GM23338 (cell line): ENCODE results near the gene CHCHD6. TPM values are rescaled to one million over a fixed set of nuclear protein-coding genes. Genes with fewer than 3 reads are reported as not detected.

Source experiments
- ATAC-seq: fragments of 200-7000 bp; cut with Tn5 transposase; 3 replicates; pipeline ENCODE4 v1.9.1; 2020
- DNase-seq: peaks from one replicate; pipeline ENCODE4 v3.0.0-alpha.2; 2015; ENCODE audit warnings: low spot score
- H2AFZ ChIP-seq: fragments of 200-600 bp; sonication (generic); 2 replicates; pipeline ENCODE4 v1.8.0; 2016; ENCODE audit warnings: antibody characterized with exemption, mild to moderate bottlenecking, moderate library complexity
- H3F3A ChIP-seq: fragments of 200-600 bp; sonication (generic); replicated peaks from 2 replicates; pipeline ENCODE4 v1.8.0; 2017; ENCODE audit warnings: antibody characterized with exemption, mixed run types, low read depth
- H3K27ac ChIP-seq: fragments of 200-600 bp; sonication (generic); 2 replicates; pipeline ENCODE4 v1.6.1; 2016; ENCODE audit warnings: low read depth
- H3K27me3 ChIP-seq: fragments of 200-600 bp; sonication (generic); 2 replicates; pipeline ENCODE4 v1.8.0; 2016; ENCODE audit warnings: mild to moderate bottlenecking, mixed run types, moderate library complexity; ENCODE audit not compliant: insufficient read depth
- H3K36me3 ChIP-seq: fragments of 200-600 bp; sonication (generic); 2 replicates; pipeline ENCODE4 v1.8.0; 2016; ENCODE audit warnings: mild to moderate bottlenecking; ENCODE audit not compliant: insufficient read depth
- H3K4me1 ChIP-seq: fragments of 200-600 bp; sonication (generic); 2 replicates; pipeline ENCODE4 v1.8.0; 2016; ENCODE audit warnings: mild to moderate bottlenecking, moderate library complexity; ENCODE audit not compliant: insufficient read depth
- H3K4me2 ChIP-seq: fragments of 200-600 bp; sonication (generic); 2 replicates; pipeline ENCODE4 v1.7.1; 2017; ENCODE audit warnings: mixed run types
- H3K4me3 ChIP-seq: fragments of 200-600 bp; sonication (generic); 2 replicates; pipeline ENCODE4 v1.6.1; 2016; ENCODE audit warnings: mixed run types
- H3K79me2 ChIP-seq: fragments of 200-600 bp; sonication (generic); replicated peaks from 2 replicates; pipeline ENCODE4 v1.8.0; 2017; ENCODE audit warnings: mild to moderate bottlenecking; ENCODE audit not compliant: insufficient read depth
- H3K9me2 ChIP-seq: fragments of 200-600 bp; sonication (generic); 2 replicates; pipeline ENCODE4 v1.8.0; 2017; ENCODE audit not compliant: insufficient read depth
- H4K20me1 ChIP-seq: fragments of 200-600 bp; sonication (generic); replicated peaks from 2 replicates; pipeline ENCODE4 v1.8.0; 2017; ENCODE audit warnings: mild to moderate bottlenecking; ENCODE audit not compliant: insufficient read depth
- H3K27ac Mint-ChIP-seq: 2 replicates; pipeline ENCODE4 v1.8.0; 2020; ENCODE audit warnings: inconsistent platforms, mild to moderate bottlenecking, moderate library complexity, mixed read lengths
- H3K27me3 Mint-ChIP-seq: 3 replicates; pipeline ENCODE4 v1.8.0; 2022; ENCODE audit warnings: low read depth, mild to moderate bottlenecking, moderate library complexity, mixed read lengths, inconsistent platforms; ENCODE audit not compliant: insufficient read depth, poor library complexity
- H3K36me3 Mint-ChIP-seq: 3 replicates; pipeline ENCODE4 v1.8.0; 2021; ENCODE audit warnings: low read depth, mild to moderate bottlenecking, inconsistent platforms, moderate library complexity, mixed read lengths
- H3K4me1 Mint-ChIP-seq: 3 replicates; pipeline ENCODE4 v1.8.0; 2020; ENCODE audit warnings: mild to moderate bottlenecking, inconsistent platforms, mixed read lengths
- H3K4me3 Mint-ChIP-seq: 3 replicates; pipeline ENCODE4 v1.8.0; 2021; ENCODE audit warnings: moderate library complexity, mild to moderate bottlenecking, inconsistent platforms, mixed read lengths
- H3K9me3 Mint-ChIP-seq: 3 replicates; pipeline ENCODE4 v1.8.0; 2020; ENCODE audit warnings: moderate library complexity, mild to moderate bottlenecking, inconsistent platforms, mixed read lengths
- CREB1 ChIP-seq: fragments of 250-450 bp; sonication (Bioruptor Pico); IDR thresholded peaks from 2 replicates; pipeline ENCODE4 v1.5.0; 2020; ENCODE audit warnings: low read depth, mild to moderate bottlenecking, moderate library complexity
- CTCF ChIP-seq, 2 experiments: fragments of 200-600 bp in 1 of 2; sonication (generic) in 1 of 2; conservative IDR thresholded peaks; 2 replicates each; pipeline versions ENCODE4 v1.5.1 to v1.6.1; 2016 to 2017; ENCODE audit warnings: antibody characterized with exemption in 2 of 2, low read depth in 2 of 2, mild to moderate bottlenecking in 2 of 2, moderate library complexity in 1 of 2
- EZH2phosphoT487 ChIP-seq: fragments of 200-600 bp; sonication (generic); IDR thresholded peaks from one replicate; pipeline ENCODE4 v1.8.1; 2018; ENCODE audit warnings: antibody characterized with exemption; ENCODE audit not compliant: unreplicated experiment
- JUNB ChIP-seq: IDR thresholded peaks from one replicate; pipeline ENCODE4 v1.6.1; 2016; ENCODE audit warnings: antibody characterized with exemption; ENCODE audit not compliant: unreplicated experiment
- NANOG ChIP-seq: IDR thresholded peaks from 2 replicates; pipeline ENCODE4 v1.6.1; 2016; ENCODE audit warnings: antibody characterized with exemption, borderline replicate concordance
- POLR2AphosphoS5 ChIP-seq: IDR thresholded peaks from 2 replicates; pipeline ENCODE4 v1.6.1; 2016; ENCODE audit warnings: antibody characterized with exemption, low read depth
- STAT1 ChIP-seq: IDR thresholded peaks from one replicate; pipeline ENCODE4 v1.6.1; 2016; ENCODE audit warnings: antibody characterized with exemption; ENCODE audit not compliant: unreplicated experiment
- ZNF114 ChIP-seq: fragments of 250-450 bp; sonication (Bioruptor Pico); IDR thresholded peaks from 2 replicates; pipeline ENCODE4 v1.5.0; 2020; ENCODE audit warnings: mild to moderate bottlenecking, moderate library complexity
- ZNF331 ChIP-seq: fragments of 250-450 bp; sonication (Bioruptor Pico); IDR thresholded peaks from 2 replicates; pipeline ENCODE4 v1.5.0; 2020; ENCODE audit warnings: low read depth, mild to moderate bottlenecking, moderate library complexity
- polyA plus RNA-seq: library from polyadenylated mRNA; unstranded; fragments of >200 nt; fragmentation: Nextera tagmentation; extraction: Ambion mirVana; gene quantifications from 2 replicates; pipeline ENCODE4 v1.2.1, GENCODE V29; 2016
- total RNA-seq: library from RNA; depleted of rRNA; stranded (reverse); fragments of >200 nt; shearing (Covaris generic); gene quantifications from 2 replicates; pipeline ENCODE4 v1.2.3, GENCODE V29; 2014
- TF ChIP-seq, protein P1 (sequence below): fragments of 250-450 bp; sonication (Bioruptor Pico); IDR thresholded peaks from 2 replicates; pipeline ENCODE4 v1.5.0; 2020; ENCODE audit warnings: mild to moderate bottlenecking, moderate library complexity

Gene CHCHD6
- total and polyA plus RNA-seq, 2 experiments from 2014 or later = 28.8 to 43.0 TPM

GRCh38 chr3:126976906-126977305 is 272.9 kb downstream of the CHCHD6 start:
- no peak for ATAC-seq
- no peaks in the 10 kb centered on the region for H3K9me2 ChIP-seq
- H3K9me3 Mint-ChIP-seq = peaks cover 12% of the 10 kb centered on the region
- H3K27ac ChIP-seq = no peak overlapping the region
- peaks cover 16% of the 10 kb centered on the region for H3K27me3 Mint-ChIP-seq
- no peak overlapping the region for H3K4me3 Mint-ChIP-seq
- H3K27ac Mint-ChIP-seq = no peak overlapping the region
- 0 out of 2 replicates have a peak, but pooled peaks cover 9% of the 10 kb centered on the region for H3K27me3 ChIP-seq
- H3K4me3 ChIP-seq = no peak overlapping the region
- no peaks in the 10 kb centered on the region for H3K36me3 ChIP-seq
- DNase-seq = no peak
- no peaks in the 10 kb centered on the region for H4K20me1 ChIP-seq
- H3K36me3 Mint-ChIP-seq = peaks cover 5% of the 10 kb centered on the region; the same call in 1 of the 3 replicates
- peaks cover 6% of the 10 kb centered on the region for H3K4me1 Mint-ChIP-seq
- no peaks in the 10 kb centered on the region for H3K79me2 ChIP-seq
- H3K4me2 ChIP-seq = no peak overlapping the region
- no peak for TF ChIP-seq NANOG
- no peak for TF ChIP-seq CREB1 (CRISPR knock-in tag)
- no peak for TF ChIP-seq CTCF (conservative IDR thresholded peaks at IDR 0.05; ENCODE audit: low read depth in 2 of 2)
- TF ChIP-seq ZNF114 = no peak
- no peak for TF ChIP-seq JUNB
- no peak for TF ChIP-seq ZNF331 (CRISPR knock-in tag)
- no peaks in the 10 kb centered on the region for H3F3A ChIP-seq
- H3K4me1 ChIP-seq = peaks cover 4% of the 10 kb centered on the region
- H2AFZ ChIP-seq = no peak overlapping the region

DNA sequence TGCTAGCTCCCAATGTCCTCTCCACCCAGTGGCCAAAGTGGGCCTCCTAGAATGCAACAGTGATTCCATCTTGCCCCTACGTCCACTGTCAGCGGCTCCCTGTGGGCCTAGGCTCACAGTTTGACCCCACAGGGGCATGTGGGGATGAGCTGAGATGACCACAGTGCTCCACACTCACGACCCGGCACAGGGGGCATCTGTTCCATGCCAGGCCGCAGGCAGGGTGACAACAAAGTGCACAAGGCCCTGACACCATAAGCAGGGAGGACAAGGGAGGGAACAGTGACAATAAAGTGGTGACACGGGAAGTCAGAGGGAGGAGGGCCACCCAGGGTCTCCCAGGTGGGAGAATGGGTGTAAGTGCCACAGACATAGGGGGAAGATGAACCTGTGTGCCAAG is 273.8 kb downstream of the CHCHD6 start:
- Histone ChIP-seq H3F3A (no peaks in the 10 kb centered on the region), H3K4me1 (peaks cover 4% of the 10 kb centered on the region), H3K36me3 (no peaks in the 10 kb centered on the region), H2AFZ (no peak overlapping the region), H3K4me2 (no peak overlapping the region), H3K27me3 (0 out of 2 replicates have a peak, but pooled peaks cover 10% of the 10 kb centered on the region), H3K9me2 (no peaks in the 10 kb centered on the region), H3K4me3 (no peak overlapping the region), H4K20me1 (no peaks in the 10 kb centered on the region), H3K27ac (no peak overlapping the region), H3K79me2 (no peaks in the 10 kb centered on the region)
- no peak overlapping the region for H3K27ac Mint-ChIP-seq
- ATAC-seq (no peak), DNase-seq (no peak)
- H3K36me3 Mint-ChIP-seq = peaks cover 5% of the 10 kb centered on the region; the same call in 1 of the 3 replicates
- no peak for TF ChIP-seq ZNF331 (CRISPR knock-in tag)
- TF ChIP-seq STAT1 = no peak
- no peak for TF ChIP-seq POLR2AphosphoS5
- peaks cover 19% of the 10 kb centered on the region for H3K27me3 Mint-ChIP-seq
- no peak overlapping the region for H3K4me3 Mint-ChIP-seq
- peaks cover 4% of the 10 kb centered on the region; the same call in 2 of the 3 replicates for H3K4me1 Mint-ChIP-seq
- H3K9me3 Mint-ChIP-seq = peaks cover 12% of the 10 kb centered on the region

DNA sequence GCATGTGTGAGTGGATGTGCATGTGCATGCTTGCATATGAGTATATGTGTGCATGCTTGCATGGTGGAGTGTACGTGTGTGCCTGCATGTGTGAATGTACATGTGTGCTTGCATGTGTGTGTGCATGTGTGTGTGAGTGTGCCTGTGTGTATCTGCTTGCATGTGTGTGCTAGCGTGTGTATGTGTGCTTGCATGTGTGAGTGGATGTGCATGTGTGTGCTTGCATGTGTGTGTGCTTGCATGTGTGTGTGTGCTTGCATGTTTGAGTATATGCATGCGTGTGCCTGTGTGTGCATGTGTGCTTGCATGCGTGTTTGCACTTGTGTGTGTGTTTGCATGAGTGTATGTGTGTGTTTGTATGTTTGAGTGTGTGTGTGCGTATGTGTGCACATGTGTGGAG is 274.3 kb downstream of the CHCHD6 start:
- Mint-ChIP-seq H3K9me3 (peaks cover 12% of the 10 kb centered on the region), H3K27ac (no peak overlapping the region), H3K4me3 (no peak overlapping the region), H3K36me3 (peaks cover 5% of the 10 kb centered on the region; the same call in 1 of the 3 replicates), H3K4me1 (peaks cover 4% of the 10 kb centered on the region; the same call in 2 of the 3 replicates), H3K27me3 (peaks cover 19% of the 10 kb centered on the region)
- Histone ChIP-seq H3K36me3 (no peaks in the 10 kb centered on the region), H3K4me3 (no peak overlapping the region), H4K20me1 (no peaks in the 10 kb centered on the region), H3K27ac (no peak overlapping the region), H3K27me3 (0 out of 2 replicates have a peak, but pooled peaks cover 10% of the 10 kb centered on the region), H3K4me1 (peaks cover 4% of the 10 kb centered on the region), H3K9me2 (no peaks in the 10 kb centered on the region), H2AFZ (no peak overlapping the region), H3K4me2 (no peak overlapping the region), H3K79me2 (no peaks in the 10 kb centered on the region), H3F3A (no peaks in the 10 kb centered on the region)
- ATAC-seq = no peak
- no peak for TF ChIP-seq JUNB
- no peak for TF ChIP-seq NANOG
- TF ChIP-seq STAT1 = no peak
- TF ChIP-seq, protein P1, sequence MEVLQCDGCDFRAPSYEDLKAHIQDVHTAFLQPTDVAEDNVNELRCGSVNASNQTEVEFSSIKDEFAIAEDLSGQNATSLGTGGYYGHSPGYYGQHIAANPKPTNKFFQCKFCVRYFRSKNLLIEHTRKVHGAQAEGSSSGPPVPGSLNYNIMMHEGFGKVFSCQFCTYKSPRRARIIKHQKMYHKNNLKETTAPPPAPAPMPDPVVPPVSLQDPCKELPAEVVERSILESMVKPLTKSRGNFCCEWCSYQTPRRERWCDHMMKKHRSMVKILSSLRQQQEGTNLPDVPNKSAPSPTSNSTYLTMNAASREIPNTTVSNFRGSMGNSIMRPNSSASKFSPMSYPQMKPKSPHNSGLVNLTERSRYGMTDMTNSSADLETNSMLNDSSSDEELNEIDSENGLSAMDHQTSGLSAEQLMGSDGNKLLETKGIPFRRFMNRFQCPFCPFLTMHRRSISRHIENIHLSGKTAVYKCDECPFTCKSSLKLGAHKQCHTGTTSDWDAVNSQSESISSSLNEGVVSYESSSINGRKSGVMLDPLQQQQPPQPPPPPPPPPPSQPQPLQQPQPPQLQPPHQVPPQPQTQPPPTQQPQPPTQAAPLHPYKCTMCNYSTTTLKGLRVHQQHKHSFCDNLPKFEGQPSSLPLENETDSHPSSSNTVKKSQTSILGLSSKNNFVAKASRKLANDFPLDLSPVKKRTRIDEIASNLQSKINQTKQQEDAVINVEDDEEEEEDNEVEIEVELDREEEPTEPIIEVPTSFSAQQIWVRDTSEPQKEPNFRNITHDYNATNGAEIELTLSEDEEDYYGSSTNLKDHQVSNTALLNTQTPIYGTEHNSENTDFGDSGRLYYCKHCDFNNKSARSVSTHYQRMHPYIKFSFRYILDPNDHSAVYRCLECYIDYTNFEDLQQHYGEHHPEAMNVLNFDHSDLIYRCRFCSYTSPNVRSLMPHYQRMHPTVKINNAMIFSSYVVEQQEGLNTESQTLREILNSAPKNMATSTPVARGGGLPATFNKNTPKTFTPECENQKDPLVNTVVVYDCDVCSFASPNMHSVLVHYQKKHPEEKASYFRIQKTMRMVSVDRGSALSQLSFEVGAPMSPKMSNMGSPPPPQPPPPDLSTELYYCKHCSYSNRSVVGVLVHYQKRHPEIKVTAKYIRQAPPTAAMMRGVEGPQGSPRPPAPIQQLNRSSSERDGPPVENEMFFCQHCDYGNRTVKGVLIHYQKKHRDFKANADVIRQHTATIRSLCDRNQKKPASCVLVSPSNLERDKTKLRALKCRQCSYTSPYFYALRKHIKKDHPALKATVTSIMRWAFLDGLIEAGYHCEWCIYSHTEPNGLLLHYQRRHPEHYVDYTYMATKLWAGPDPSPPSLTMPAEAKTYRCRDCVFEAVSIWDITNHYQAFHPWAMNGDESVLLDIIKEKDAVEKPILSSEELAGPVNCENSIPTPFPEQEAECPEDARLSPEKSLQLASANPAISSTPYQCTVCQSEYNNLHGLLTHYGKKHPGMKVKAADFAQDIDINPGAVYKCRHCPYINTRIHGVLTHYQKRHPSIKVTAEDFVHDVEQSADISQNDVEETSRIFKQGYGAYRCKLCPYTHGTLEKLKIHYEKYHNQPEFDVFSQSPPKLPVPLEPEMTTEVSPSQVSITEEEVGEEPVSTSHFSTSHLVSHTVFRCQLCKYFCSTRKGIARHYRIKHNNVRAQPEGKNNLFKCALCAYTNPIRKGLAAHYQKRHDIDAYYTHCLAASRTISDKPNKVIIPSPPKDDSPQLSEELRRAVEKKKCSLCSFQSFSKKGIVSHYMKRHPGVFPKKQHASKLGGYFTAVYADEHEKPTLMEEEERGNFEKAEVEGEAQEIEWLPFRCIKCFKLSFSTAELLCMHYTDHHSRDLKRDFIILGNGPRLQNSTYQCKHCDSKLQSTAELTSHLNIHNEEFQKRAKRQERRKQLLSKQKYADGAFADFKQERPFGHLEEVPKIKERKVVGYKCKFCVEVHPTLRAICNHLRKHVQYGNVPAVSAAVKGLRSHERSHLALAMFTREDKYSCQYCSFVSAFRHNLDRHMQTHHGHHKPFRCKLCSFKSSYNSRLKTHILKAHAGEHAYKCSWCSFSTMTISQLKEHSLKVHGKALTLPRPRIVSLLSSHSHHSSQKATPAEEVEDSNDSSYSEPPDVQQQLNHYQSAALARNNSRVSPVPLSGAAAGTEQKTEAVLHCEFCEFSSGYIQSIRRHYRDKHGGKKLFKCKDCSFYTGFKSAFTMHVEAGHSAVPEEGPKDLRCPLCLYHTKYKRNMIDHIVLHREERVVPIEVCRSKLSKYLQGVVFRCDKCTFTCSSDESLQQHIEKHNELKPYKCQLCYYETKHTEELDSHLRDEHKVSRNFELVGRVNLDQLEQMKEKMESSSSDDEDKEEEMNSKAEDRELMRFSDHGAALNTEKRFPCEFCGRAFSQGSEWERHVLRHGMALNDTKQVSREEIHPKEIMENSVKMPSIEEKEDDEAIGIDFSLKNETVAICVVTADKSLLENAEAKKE (CRISPR knock-in tag) = no peak
- TF ChIP-seq EZH2phosphoT487 = no peak
- no peak for DNase-seq
